NCI-H1092 treated with DMSO at 0.1 percent for 48 hours (cell line): ENCODE measurements around the gene RNF13.

Experiments
- DNase-seq: peaks from one replicate; lab custom pipeline; 2025; lab: John Stamatoyannopoulos, UW

The RNF13 gene, protein sequence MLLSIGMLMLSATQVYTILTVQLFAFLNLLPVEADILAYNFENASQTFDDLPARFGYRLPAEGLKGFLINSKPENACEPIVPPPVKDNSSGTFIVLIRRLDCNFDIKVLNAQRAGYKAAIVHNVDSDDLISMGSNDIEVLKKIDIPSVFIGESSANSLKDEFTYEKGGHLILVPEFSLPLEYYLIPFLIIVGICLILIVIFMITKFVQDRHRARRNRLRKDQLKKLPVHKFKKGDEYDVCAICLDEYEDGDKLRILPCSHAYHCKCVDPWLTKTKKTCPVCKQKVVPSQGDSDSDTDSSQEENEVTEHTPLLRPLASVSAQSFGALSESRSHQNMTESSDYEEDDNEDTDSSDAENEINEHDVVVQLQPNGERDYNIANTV

DNA sequence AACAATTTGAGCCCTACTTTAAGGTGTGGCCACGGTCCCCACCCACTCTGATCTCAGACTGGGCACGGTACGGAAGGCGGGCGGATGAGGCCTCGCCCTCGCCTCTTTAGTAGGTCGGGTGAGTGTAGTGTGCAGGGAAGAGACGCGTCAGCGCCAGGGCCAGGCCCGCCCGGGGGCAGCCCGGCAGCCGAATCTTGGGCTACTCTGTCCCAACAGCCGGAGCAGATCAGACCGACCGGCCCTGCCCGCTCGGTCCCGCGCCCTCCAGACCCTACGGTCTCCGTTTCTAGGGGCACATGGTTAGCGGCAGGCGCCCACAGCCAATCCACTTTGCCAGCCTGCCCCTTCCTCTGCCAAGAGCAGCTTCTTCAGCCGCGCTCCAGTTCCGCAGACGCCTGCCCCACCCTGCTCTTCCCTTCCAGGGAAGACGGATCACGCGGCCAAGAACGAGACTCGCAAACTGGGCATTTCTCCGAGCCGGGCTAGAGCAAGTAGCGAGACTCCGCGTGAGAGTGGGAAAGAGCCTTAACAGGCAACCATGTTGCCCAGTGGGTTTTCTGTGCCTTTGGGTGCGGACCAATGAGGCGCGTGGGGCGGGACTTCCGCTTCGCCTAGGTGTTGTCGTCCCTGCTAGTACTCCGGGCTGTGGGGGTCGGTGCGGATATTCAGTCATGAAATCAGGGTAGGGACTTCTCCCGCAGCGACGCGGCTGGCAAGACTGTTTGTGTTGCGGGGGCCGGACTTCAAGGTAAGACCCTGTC lies at the start of gene RNF13:
Gene RNF13, plus strand, starts transcription at position 610 of the 761 bp plus-strand sequence. CDS start 32,812 bp downstream, outside the sequence.
- peak; percentile 92 for DNase-seq

DNA sequence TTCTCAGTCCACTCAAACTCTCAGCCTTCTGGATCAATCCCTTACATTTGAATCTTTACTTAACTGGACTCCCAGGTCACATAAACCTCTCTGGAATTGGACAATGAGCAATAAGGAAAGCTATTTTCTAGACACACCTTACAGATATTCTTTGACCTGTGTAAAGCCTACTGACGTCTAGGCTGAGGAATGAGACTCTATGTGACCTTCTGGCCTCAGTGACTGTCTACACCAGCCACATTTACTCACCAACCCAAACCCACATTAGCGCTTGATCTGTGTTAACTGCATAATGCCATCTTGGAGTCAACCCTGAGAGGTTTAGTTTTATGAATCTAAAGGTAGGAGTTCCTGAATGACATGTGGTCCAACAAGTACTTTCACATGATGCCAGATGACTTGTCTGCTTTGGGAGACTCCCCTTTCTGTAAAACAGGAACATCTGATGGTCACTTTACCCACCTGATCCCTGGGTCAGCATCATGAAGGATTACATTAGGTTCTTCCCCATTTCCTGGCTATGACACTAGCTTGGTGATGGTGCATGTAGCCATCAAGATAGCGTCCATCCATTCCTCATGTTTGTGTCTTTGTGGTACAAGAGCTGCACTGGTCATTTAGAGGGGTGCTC lies 49.3 kb upstream of the RNF13 start:
- DNase-seq: no peak

DNA sequence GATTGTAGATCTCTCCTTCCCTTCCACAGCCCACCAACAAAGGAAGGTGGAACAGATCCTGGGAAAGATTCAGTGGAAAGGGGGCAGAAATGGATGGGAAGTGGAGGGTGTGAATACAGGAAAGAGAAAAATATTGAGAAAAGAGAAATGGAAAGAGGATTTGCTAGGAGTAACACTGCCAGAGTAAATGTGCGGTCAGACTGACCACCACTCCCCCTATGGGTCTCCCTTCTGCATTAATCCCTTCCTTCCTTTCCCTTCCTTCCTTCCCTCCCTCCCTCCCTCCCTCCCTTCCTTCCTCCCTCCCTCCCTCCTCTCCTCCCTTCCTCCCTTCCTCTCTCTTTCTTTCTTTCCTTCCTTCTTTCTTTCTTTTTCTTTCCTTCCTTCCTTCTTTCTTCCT lies 48.7 kb upstream of the RNF13 start:
- DNase-seq: no peak

DNA sequence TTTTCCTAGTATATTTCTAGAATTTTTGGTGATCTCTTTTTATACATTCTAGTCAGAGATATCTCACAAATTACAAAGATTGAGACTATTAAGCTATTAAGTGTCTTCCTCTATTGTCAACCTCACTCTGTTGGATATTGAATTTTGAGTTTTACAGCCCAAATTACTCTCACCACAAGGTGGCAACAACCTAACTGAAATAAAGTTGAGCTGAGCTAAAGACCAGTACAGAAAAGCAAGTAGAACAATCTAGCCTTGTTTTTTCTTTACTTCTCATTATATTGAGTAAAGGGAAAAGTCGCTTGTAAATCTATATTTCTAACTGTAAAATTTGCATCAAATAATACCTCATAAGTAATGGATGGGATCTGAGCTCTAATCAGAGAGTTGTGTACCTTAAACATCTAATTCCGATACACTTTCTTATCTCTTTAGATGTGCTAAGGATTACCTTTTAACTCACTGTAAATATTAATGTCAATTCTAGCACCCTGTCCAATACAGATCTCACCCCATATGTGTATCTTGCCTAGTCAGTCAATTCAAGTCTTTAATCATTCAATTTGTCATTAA lies 47.2 kb upstream of the RNF13 start:
- DNase-seq: peak; percentile 8

DNA sequence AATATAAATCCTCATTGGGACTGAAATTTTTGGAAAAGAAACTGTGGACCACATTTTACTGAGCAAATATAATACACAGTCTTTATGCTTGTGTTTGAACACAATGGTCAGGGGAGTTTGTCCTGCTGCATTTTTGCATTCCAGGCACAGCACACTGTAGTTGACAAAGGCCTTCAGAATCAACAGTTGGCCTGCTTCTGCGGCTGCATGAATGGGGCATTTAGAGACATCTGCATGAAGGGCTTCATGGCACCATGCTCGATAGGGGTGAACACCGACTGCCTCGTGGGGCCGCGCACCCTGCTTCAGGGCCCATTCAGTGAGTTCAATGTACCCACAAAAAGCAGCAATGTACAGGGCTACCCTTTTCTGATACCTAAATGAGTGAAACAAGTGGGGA lies 45.3 kb upstream of the RNF13 start:
- no peak for DNase-seq

DNA sequence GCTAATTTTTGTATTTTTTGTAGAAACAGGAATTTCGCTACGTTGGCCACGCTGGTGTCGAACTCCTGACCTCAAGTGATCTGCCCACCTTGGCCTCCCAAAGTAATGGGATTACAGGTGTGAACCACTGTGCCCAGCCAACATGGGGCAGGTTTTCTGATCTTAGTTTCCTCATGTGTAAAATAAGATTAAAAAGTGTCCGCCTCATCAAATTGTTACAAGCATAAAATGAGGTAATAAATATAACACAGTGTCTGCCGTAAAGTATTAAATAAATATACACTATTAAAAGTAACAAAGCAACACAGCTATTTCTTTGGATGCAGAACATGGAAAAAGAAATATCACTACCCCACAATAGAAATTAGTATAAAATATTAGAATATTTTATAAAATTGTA lies 44.3 kb upstream of the RNF13 start:
- DNase-seq: no peak

DNA sequence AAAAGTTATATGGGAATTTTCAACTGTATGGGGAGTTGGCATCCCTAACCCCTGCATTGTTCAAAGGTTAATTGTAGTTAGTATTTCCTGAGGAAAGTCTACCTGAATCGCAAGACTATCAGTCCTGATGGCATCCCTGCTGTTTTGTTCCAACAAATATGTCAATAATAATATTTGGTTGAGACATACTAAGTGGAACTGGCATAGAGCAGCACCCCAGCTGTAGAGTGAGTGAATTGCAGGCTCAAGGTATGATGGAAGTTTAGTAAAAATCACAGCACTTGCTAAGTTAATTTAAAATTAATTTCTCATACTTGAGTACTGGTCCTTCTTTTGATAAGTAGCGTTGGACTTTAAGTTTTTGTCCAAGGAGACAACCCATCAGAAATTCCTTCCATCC lies 42.8 kb upstream of the RNF13 start:
- no peak for DNase-seq

DNA sequence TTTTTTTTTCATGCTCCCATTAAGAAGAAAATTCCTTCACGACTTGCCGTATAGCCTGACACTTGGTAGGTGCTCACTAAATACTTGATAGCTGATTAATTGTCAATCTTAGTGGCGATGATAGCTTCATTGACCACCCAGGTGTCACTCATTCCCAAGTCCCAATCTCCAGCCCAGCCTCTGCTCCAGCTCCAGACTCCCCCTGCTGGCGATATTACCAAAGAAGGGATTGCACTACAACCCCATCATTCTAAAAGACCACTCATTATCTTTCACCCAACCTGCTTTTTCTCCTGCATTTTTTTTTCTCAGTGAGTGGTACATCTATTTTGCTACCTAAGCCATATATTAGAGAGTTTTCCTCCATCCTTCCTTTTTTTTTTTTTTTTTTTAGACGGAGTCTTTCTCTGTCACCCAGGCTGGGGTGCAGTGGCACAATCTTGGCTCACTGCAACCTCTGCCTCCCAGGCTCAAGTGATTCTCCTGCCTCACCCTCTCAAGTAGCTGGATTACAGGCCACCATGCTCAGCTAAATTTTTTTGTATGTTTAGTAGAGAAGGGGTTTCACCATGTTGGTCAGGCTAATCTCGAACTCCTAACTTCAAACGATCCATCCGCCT lies 41.3 kb upstream of the RNF13 start:
- DNase-seq: peak; percentile 56

DNA sequence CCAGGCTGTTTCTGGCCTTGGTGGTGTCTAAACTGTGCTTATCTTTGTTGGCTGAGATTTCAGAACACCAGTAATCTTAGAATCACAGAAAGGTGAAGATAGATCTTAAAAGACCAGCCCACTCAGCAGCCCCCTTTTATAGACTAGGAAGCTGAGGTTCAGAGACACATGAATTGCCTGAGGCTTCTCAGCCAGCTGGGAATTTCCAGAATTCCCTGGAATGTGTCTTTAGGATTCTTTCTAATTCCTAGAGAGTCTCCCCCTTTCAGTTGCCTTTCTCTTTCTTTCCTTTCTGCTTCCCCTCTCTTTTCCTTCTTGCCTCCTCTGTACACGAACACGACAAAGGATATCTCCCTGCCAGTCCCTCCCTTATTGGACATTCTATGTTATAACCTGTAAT lies 40.2 kb upstream of the RNF13 start:
- no peak for DNase-seq

DNA sequence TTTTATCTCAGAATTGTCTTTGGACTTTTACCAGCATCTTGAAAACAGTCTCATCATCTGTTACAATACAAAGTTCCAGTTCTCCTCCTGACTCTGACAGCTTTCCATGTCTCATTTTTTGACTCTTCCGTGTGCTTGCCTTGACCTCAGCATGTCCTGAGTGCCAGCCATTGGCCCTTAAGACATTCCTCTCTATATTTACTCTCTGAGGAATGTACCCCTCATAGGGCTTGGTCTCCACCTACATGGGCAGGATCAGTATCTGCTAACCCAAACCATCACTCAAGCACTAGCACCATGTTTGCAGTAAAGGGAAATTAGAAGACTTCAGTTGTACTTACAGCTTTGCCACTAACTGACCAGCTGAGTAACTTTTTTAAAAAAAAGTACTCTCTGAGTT lies 36.8 kb upstream of the RNF13 start:
- DNase-seq: no peak

DNA sequence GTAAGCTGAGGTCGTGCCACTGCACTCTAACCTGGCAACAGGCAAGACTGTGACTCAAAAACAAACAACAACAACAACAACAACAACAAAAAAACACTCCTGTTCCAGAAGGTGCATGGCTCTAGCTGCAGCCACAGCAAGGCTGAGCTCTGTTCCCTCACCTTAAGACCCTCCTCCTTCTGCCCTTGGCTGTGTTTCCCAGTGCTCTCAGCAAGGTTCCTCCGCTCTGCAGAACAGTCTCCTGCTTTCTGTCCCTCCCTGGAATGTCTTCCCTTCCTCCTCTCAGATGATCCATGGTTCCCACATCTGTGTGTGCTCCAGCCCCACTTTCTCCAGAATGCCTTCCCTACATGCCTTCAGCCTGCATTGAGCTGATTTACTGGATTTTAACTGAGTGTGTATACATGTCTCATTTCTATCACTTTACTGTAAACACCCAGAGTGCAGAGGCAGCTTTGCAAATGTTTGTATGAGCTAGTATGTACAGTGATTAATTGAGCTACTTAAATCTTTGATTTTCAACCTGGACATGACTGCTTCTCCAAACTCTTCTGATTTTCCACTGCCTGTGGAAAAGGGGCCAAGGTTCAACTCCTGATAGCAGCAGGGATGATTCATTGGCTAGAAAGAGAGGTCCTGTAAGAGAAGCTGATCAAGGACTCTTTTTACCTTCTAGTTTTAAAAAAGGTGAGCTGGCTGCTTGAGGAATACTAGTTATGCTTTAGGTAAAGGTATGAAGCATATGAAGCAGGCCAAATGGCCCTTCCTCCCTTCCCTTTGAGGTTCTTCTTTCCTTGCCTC lies 35.4 kb upstream of the RNF13 start:
- DNase-seq: no peak

DNA sequence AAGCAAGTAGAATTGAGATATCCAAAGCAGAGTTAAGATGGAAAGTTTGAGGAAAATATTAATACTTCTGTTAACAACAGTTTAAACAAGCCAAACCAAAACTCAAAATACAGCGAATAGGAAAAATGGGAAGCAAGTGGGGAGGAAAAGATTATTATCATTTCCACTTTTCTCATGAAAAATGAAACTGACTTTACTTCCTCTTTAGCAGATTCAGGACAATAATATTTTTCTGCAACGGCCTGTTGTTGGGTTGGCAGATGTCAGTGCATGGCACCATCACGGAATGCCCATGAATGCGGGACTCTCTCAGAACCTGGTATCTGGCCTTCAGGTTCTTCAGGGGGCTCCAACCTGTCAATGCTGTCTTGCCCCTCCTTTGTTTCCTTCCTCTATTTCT lies 31.8 kb upstream of the RNF13 start:
- no peak for DNase-seq

DNA sequence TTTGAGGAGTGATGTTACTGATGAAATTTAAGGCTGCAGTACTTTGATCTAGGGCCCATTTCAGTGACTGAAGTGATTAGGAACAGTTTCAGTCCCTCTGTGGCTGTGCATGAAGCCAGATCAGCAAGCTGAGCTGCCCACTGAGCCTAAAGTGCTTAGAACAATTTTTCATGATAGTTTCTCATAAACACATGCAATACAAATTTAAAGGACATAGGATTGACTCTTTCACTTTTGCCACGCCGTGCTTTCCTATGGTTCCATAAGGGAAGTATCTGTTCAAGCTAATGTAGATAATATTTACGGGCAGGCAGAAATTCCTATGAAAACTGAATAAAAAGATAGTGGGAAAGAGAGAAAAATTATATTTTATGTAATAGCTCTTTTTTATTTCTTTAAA lies 31.3 kb upstream of the RNF13 start:
- no peak for DNase-seq

DNA sequence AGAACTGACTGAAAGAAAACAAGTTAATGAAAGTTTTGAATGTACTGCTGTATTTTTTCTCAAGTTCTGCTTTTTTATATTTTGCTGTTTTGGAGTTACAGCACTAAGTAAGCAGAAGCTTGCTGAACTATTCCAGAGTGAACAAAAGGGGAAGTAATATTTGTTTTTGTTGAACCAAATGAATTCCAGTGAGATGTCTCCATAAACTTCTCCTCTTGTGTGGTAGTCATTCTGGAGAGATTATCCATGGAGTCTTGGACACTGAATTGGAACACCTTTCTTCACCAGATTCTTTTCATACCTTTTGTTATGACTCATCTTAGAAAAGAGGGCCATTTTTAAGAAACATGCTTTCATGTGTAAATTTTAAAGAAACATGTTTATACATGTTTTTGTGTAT lies 29.4 kb upstream of the RNF13 start:
- DNase-seq: no peak

DNA sequence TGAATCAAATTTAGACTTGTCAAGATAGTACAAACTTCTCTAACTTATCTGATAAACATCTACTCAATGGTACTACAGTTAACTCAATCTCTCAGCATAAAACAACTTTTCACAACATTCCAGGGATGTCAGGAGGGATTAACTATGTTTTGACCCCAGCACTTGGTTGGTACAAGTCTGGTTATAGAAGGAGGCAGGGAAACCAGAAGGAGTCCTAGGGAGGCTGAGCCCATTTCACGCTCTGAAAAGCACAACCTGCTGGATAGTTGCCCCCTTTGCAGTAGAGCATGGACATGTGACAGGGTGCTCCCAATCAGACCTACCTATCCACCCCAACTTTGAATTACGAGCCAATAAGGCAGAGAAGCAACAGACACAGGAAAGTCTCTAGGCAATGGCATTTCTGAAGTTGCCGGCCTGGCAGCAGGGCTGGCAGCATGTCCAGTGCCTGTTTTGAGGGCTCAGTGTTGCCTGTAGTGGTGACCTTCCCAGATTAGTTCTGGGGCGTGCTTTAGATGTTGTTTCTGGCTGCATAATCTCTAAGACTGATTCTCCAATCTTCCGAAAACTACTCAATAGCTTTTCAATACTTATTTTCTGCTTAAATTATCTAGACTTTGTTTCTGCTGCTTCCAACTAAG lies 28.8 kb upstream of the RNF13 start:
- DNase-seq: no peak

DNA sequence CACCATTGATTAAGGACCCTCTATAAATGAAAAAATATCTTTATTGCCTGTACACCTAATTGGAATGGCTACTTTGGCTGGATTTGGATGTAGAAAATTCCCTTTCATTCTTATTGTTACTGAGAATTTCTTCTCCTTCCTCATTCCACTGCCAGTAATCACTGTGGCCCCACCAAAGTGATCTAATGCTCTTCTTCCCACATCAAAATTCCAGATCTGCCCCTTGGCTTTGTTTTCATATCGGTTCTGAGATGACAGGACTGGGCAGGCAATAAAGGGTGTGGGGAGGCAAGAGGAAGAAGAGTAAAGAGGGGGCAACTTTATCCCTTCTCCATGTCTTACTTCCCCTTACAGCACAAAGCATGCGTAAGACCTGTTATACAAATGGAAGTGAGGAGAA lies 22.7 kb upstream of the RNF13 start:
- DNase-seq: no peak

DNA sequence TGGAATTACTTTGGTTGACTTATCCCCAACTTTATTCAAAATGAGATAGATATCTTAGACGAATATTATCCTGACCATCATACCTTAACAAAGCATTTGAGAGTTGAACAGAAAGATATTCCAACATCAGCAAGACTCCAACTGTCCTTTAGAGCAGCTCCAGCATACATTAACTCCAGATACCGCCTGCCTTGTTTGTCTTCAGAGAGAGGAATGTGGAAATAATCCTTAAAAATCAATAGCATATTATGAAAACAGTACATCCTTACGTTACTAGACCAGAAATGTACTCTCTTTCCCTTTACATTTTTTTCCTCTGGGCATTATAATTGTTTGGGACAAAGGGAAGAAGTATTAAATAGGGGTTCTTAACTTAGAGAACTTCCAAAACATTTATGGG lies 22.3 kb upstream of the RNF13 start:
- no peak for DNase-seq

DNA sequence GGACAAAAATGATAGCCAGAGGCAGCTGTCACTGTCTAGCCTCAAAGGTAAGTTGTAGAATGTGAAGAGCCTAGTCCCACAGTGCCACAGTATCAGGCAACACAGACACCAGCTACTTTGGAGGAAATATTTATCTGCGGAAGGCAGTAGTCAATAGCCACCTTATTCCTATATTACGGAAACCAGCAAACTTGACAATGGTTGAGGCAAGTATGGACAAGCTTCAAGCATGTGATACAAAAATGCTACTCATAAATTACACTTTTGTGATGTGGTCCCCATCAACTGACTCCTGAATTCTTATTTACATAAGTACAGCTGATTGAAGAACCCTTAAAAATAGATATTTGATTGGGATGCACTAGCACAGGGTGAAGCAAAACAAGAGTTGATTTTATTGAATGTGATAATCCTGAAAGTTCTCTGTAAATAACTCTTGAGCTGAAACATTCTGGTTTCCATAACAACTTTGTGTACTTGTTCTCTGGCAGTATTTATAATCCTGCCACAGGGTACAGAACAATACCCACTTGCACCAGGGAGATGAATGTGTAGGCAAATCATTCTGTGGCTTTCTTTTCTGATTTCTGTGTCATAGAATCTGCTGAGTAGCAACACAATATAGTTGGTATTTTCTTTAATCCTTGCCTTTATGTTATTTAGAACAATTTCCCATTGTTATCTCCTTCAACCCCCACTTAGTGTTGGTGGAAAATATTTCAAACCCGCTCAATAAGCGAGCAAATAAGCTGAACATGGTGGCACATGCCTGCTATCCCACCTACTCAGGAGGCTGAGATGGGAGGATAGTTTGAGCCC lies 20.4 kb upstream of the RNF13 start, which contains the start of gene ANKUB1:
Gene ANKUB1, minus strand, starts transcription at position 103 of the 819 bp plus-strand sequence. CDS start 188 bp downstream, outside the sequence.
- DNase-seq: no peak

DNA sequence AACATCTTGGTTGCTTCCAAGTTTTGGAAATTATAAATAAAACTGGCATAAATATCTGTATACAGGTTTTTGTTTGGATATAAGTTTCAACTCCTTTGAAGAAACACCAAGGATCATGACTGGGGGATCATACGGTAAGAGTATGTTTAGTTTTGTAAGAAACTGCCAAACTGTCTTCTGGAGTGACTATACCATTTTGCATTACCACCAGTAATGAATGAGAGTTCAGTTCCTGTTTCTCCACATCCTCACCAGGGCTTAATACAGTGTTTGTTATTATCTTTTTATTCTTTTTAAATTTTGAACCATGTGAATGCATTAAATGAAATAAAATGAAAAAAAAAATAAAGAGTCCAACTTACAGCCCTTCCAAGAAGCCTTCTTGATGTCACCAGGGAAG lies 17.0 kb upstream of the RNF13 start:
- no peak for DNase-seq

DNA sequence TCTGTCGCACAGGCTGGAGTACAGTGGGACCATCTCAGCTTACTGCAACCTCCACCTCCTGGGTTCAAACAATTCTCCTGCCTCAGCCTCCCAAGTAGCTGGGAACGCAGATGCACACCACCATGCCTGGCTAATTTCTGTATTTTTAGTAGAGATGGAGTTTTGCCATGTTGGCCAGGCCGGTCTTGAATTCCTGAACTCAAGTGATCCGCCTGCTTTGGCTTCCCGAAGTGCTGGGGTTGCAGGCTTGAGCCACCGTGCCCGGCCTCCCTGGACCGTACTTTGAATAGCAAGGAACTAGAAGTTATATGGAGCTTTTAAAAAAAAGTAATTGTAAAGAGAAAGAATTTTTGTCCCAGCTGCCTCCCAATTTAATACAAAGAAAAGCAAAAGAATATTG lies 12.3 kb upstream of the RNF13 start:
- DNase-seq: no peak
